ENCODE results near the gene ATP6V0A4. TPM values are rescaled to one million over a fixed set of nuclear protein-coding genes. Genes with fewer than 3 reads are reported as not detected.
"Not testable (repeated sequence)": the region's sequence is repeated elsewhere in the genome, so short reads cannot be mapped to it uniquely, and the experiment has no call there.

ATP6V0A4 gene
- total RNA-seq, 2 donors from 2014 or later: not detected

DNA sequence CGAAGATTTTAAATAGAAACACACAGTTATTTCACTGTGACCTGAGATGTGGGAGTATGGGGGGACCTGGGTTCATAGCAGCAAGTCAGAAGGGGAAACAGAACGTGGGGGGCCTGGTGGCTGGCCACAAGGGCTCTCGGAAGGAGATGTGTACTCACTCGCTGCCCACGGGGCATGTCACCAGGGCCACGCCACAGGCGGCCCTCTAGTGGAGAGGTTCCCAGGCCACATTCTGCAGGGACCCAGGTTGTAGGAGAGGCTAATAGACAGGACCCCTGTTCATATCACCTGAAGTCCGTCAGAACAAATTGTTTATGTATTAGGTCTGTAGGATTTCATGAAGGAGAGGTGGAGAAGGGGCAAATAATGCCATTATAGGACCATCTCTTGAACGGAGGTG lies 71.7 kb downstream of the ATP6V0A4 start:
- intact Hi-C loops (cut with DNase I, micrococcal nuclease): no loop called here
- ATAC-seq (no peak), DNase-seq (no peak)

DNA sequence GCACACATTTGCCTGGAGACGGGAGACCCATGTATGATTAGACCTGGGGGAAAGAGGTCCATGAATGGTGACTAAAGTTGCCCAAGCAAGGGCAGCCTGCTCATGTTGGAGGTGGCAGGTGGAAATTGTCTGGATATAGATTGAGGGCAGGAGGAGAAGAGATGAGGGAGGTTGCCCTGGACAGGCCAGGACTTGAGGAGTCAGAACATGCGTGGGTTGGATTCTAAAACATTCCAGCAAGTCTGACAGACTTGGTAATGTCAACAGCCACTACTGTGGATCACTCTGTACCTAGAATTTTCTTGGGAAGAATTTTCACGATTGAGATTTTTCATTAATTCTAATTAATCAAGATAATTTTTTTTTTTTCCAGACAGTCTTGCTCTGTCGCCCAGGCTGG lies 77.7 kb downstream of the ATP6V0A4 start:
- ATAC-seq (no peak), DNase-seq (no peak)
- intact Hi-C loops (cut with DNase I, micrococcal nuclease): no loop called here

GRCh38 chr7:138716889-138717288 lies 81.1 kb downstream of the ATP6V0A4 start:
- DNase-seq (no peak), ATAC-seq (no peak)
- intact Hi-C loops (cut with DNase I, micrococcal nuclease): no loop called here

- intact Hi-C loops (cut with DNase I, micrococcal nuclease): no loop called here
- no peak for ATAC-seq
- DNase-seq: no peak
Observed at GRCh38 chr7:138713191-138713590, 84.8 kb downstream of the ATP6V0A4 start.

DNA sequence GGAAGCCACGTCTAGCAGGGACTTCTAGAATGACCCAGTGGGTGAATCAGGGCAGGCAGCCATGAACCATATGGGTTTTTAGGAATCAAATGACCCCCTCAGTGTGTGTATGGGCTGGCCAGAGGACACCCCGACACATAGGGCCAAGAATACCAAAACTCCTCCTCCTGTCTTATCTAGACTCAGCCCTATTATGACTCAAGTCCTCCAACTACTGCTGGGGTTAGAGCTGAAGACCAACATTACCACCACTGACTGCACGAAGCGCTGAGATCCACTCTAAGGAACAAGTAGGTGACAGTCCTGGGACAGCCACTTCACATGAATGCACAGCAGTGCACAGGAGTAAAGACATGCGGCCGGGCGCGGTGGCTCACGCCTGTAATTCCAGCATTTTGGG lies 85.3 kb downstream of the ATP6V0A4 start:
- ATAC-seq (no peak), DNase-seq (no peak)
- intact Hi-C loops (cut with DNase I, micrococcal nuclease): no loop called here

GRCh38 chr7:138710536-138711385 lies 87.2 kb downstream of the ATP6V0A4 start:
- intact Hi-C loops (cut with DNase I, micrococcal nuclease): no loop called here
- no peak for DNase-seq
- ATAC-seq: no peak

DNA sequence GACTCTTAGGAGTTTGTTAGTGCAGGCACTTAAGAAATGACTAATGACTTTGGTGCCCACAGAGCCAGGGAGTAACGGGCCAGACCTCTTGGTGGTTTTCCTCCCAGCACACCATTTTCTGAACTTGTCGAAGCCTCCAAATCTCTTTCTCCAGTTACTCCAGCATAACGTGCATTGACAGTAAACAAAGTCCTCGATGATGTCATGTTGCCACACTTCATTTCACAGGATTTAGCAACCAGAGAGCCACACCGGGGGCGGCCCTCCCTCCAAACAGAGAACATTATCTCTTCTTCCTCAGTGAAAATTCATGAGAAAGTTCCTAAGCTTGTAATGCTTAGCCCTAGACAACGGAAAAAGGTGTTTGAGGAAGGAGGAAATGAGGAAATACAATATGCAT lies 92.8 kb downstream of the ATP6V0A4 start:
- ATAC-seq (no peak), DNase-seq (no peak)
- intact Hi-C loops (cut with DNase I, micrococcal nuclease): no loop called here

- ATAC-seq (no peak), DNase-seq (no peak)
- intact Hi-C loops (cut with DNase I, micrococcal nuclease): no loop called here
Observed at GRCh38 chr7:138701537-138701923, 96.5 kb downstream of the ATP6V0A4 start.

GRCh38 chr7:138700857-138701536 lies 97.0 kb downstream of the ATP6V0A4 start, which contains the start of gene SVOPL:
Gene SVOPL, minus strand, starts transcription at chr7:138701362. Its CDS starts 22,317 bp downstream, at chr7:138679045.
- intact Hi-C loops (cut with DNase I, micrococcal nuclease): no loop called here

DNA sequence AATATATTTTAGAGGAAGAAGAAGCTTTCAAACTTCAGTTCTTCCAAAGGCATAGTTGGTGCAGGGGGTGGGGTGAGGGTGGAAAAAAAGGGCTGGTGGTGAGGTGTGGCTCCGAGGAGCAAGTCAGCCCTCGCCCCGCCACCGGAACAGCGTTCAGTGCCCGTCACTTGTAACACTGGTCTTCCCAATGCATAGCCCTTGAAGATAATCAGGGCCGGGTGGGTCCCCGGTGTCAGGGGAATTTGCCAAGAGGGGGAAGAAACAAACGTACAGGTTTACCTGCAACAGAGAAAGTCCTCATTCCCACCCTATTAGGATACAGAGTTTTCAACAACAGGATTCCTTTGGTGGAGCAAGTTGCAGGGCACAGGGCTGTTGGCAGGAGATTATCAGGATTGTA lies 98.3 kb downstream of the ATP6V0A4 start:
- no peak for DNase-seq
- ATAC-seq: no peak
- intact Hi-C loops (cut with DNase I, micrococcal nuclease): no loop called here

More at GRCh38 chr7:138700857-138701536, 97.0 kb downstream of the ATP6V0A4 start, which contains the start of gene SVOPL:
- peak; percentile 34 for ATAC-seq
- DNase-seq: no peak

DNA sequence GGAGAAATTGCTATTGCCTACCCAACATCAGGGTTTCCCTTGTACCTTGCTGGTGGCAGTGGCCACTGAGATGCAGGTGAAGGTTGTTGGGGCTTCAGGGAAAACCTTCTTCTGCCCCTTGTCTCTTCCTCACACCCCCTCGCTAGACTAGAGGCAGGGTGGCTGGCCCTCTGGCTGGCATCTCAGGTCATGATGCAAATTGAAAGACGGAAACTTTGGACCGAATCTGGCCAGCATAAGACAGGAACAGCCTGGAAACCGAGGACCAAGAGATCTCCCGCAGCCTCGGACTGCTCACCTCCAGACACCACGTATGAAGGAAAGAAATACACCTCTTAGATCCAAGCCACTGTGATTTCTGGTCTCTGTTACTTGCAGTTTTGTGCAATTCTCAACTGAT lies 99.7 kb downstream of the ATP6V0A4 start:
- ATAC-seq (no peak), DNase-seq (no peak)
- intact Hi-C loops (cut with DNase I, micrococcal nuclease): no loop called here

- ATAC-seq: no peak
- no peak for DNase-seq
- intact Hi-C loops (cut with DNase I, micrococcal nuclease): no loop called here
Observed at GRCh38 chr7:138697535-138698182, 100.3 kb downstream of the ATP6V0A4 start.

DNA sequence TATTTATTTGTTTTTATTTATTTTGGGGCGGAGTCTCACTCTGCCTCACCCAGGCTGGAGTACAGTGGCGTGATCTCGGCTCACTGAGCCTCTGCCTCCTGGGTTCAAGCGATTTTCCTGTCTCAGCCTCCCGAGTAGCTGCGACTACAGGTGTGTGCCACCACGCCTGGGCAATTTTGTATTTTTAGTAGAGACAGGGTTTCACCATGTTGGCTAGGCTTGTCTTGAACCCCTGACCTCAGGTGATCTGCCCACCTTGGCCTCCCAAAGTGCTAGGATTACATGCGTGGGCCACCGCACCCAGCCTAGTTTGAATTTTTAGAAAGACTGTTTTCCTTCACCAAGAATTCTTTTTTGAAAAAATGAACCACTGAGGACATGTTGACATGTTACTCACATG lies 102.2 kb downstream of the ATP6V0A4 start:
- intact Hi-C loops (cut with DNase I, micrococcal nuclease); ATAC-seq: not testable (repeated sequence)

GRCh38 chr7:138695106-138695505 lies 102.9 kb downstream of the ATP6V0A4 start:
- ATAC-seq (no peak), DNase-seq (no peak)
- intact Hi-C loops (cut with DNase I, micrococcal nuclease): no loop called here

More for the DNA sequence above, 102.2 kb downstream of the ATP6V0A4 start:
- not testable (repeated sequence) for DNase-seq

- ATAC-seq: peak; percentile 81
- intact Hi-C loops (cut with DNase I, micrococcal nuclease): no loop called here
- DNase-seq: no peak
Observed at GRCh38 chr7:138691178-138691577, 106.8 kb downstream of the ATP6V0A4 start.

DNA sequence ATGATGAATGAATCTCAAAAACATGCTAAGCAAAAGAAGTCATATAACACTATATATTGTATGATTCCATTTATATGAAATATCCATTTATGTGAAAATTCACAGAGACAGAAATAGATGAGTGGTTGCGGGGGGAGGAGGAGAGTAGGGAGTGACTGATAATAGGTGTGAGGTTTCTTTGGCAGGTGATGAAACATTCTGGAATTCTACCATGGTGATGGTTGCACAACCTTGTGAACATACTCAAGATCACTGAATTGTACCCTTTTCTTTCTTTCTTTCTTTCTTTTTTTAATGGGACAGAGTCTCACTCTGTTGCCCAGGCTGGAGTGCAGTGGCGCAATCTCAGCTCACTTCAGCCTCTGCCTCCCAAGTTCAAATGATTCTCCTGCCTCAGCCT lies 107.5 kb downstream of the ATP6V0A4 start:
- ATAC-seq: no peak
- no peak for DNase-seq
- intact Hi-C loops (cut with DNase I, micrococcal nuclease): no loop called here

- DNase-seq; ATAC-seq; intact Hi-C loops (cut with DNase I, micrococcal nuclease): not testable (repeated sequence)
Observed at GRCh38 chr7:138688037-138688436, 110.0 kb downstream of the ATP6V0A4 start.

DNA sequence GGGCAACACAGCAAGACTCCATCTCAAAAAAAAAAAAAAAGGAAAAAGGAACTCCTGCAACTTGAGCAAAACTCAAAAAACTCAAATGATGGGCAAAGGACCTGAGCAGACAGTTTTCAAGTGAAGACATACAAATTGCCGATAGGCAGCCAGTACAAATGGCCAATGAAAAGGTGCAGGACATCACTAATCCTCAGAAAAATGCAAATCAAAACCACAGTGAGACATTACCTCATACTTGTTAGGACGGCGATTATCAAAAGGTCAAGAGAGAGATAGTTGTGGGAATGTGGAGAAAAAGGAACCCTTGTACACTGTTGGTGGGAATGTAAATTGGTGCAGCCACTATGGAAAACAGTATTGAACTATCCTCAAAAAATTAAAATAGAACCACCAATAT lies 113.7 kb downstream of the ATP6V0A4 start:
- no peak for DNase-seq
- intact Hi-C loops (cut with DNase I, micrococcal nuclease): no loop called here
- no peak for ATAC-seq

DNA sequence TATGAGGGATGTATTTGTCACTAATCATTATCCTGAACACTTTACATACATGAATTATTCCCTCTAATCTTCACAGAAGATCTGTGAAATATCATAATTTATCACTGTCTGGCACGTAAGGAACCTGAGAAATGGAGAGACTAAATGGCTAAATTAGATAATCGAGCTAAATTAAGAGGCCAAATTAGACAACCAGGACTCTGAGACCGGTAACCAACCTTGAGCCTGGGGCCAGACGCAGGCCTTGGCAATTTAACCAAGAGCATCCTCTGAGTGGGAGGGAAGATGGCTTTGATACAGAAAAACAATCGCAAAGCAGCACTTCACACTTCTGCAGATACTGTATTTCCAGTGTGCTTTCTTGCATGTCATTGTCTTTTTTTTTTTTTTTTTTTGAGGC lies 118.2 kb downstream of the ATP6V0A4 start:
- intact Hi-C loops (cut with DNase I, micrococcal nuclease): no loop called here
- ATAC-seq: no peak
- no peak for DNase-seq

DNA sequence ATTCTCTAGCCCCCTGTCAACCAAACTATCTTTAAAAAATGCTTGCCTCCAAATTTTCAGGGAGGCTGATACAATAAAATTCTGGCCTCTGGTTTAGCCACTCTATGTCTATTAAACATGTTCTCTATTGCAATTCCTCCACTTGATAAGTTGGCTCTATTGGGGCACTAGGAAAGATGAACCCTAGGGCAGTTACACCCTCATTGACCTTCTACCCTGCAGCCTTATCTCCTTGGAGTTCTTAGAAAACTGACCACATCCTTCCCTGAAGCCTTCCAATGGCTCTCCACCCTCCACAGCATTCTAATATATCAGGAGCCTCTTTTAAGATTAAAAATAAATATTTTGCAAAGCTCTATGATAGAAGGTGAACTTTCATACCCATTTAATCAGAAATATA lies 127.4 kb downstream of the ATP6V0A4 start:
- no peak for DNase-seq
- intact Hi-C loops (cut with DNase I, micrococcal nuclease): no loop called here
- ATAC-seq: no peak

All from left colon (tissue), 2 donors.